ENCODE data around the gene KRT81.

DNA sequence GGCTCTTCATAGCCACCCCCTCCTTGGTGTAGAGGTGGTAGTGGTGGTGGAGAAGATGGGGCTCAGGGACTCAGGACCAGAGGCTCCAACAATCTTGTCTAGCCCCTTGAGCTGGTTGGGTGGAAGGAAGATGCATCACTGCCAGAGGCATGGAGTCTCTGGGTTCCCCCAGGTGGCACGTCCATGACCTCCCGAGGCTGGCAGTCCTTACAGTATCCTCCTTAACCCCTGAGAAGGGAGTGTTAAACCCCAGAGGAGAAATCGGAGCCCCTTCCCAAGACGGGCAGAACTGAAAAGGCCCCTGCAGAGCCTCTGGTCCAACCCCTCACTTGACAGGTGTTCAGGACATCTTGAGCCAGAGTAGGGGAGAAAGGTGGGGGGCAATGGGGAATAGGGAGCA is 20.8 kb upstream of the KRT81 start:
- no peak for TF ChIP-seq EZH2 (IDR thresholded peaks at IDR 0.05)
- TF ChIP-seq POLR2AphosphoS5 (IDR thresholded peaks at IDR 0.05; ENCODE audit: borderline replicate concordance, low read depth, low read length) = no peak
